Measurements from ENCODE around the gene EFCAB8.

- TF ChIP-seq CTCF (IDR thresholded peaks at IDR 0.05; ENCODE audit: low read depth, low read length, poor library complexity, severe bottlenecking) (no peak), EZH2phosphoT487 (IDR thresholded peaks at IDR 0.05; ENCODE audit: borderline replicate concordance, low read length) (no peak)
Observed at GRCh38 chr20:32870985-32871384, 12.3 kb downstream of the EFCAB8 start.
